ENCODE results near the gene ACER2.
A peak's percentile ranks its signal among the peaks of the same experiment; 100 is the strongest.
"Not testable (repeated sequence)": the region's sequence is repeated elsewhere in the genome, so short reads cannot be mapped to it uniquely, and the experiment has no call there.

ACER2 gene

GRCh38 chr9:19416143-19416542, 7.3 kb downstream of the ACER2 start:
- no peaks in the 10 kb centered on the region for H3K4me1 ChIP-seq
- no peaks in the 10 kb centered on the region for H3K27me3 ChIP-seq (ENCODE audit: low read depth)
- no peak for DNase-seq (ENCODE audit: low spot score in 2 of 2)
- no peaks in the 10 kb centered on the region for H3K36me3 ChIP-seq (replicated peaks)
- H3K9me3 ChIP-seq: no peaks in the 10 kb centered on the region
- in situ Hi-C loops (cut with MboI; ENCODE audit: low sequenced_read_pairs): no loop called here
- H3K4me3 ChIP-seq: no peak overlapping the region

GRCh38 chr9:19420877-19421276, 12.1 kb downstream of the ACER2 start:
- no peaks in the 10 kb centered on the region; the same call in 1 of the 2 replicates for H3K4me1 ChIP-seq
- no peak overlapping the region for H3K4me3 ChIP-seq
- no peaks in the 10 kb centered on the region for H3K36me3 ChIP-seq (replicated peaks)
- in situ Hi-C loops (cut with MboI; ENCODE audit: low sequenced_read_pairs): no loop called here
- DNase-seq (ENCODE audit: low spot score in 2 of 2): no peak
- no peaks in the 10 kb centered on the region for H3K27me3 ChIP-seq (ENCODE audit: low read depth)
- no peaks in the 10 kb centered on the region for H3K9me3 ChIP-seq

DNA sequence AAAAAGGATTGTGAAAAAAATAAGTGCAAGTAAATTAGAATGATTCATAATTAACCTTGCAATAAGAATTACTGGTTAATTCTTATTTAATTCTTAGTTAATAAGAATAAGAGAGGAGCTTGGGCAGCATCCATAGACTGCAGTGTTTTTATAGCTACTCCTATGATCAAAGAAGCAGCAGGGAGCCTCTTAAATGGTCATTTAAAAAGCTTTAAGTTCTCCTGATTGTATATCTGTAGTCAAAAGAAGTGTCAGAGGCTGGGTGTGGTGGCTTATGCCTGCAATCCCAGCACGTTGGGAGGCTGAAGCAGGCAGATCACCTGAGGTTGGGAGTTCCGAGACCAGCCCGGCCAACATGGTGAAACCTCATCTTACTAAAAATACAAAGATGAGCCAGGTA, 14.4 kb downstream of the ACER2 start:
- Histone ChIP-seq H3K4me1 (no peaks in the 10 kb centered on the region; the same call in 1 of the 2 replicates), H3K36me3 (replicated peaks) (no peaks in the 10 kb centered on the region), H3K4me3 (no peak overlapping the region), H3K27me3 (ENCODE audit: low read depth) (no peaks in the 10 kb centered on the region), H3K9me3 (no peaks in the 10 kb centered on the region)
- in situ Hi-C loops (cut with MboI; ENCODE audit: low sequenced_read_pairs): no loop called here
- DNase-seq (ENCODE audit: low spot score in 2 of 2): peak in 1 of 2 experiments; percentile 8

- no peak for DNase-seq (ENCODE audit: low spot score in 2 of 2)
- Histone ChIP-seq H3K4me3 (no peak overlapping the region), H3K27me3 (ENCODE audit: low read depth) (no peaks in the 10 kb centered on the region), H3K36me3 (replicated peaks) (no peaks in the 10 kb centered on the region), H3K4me1 (no peaks in the 10 kb centered on the region; the same call in 1 of the 2 replicates), H3K9me3 (no peaks in the 10 kb centered on the region)
- in situ Hi-C loops (cut with MboI; ENCODE audit: low sequenced_read_pairs): no loop called here
These were observed 15.5 kb downstream of the ACER2 start for GRCh38 chr9:19424176-19424779.

- Histone ChIP-seq H3K4me1 (no peaks in the 10 kb centered on the region), H3K27me3 (ENCODE audit: low read depth) (no peaks in the 10 kb centered on the region), H3K4me3 (no peak overlapping the region), H3K36me3 (replicated peaks) (no peaks in the 10 kb centered on the region), H3K9me3 (no peaks in the 10 kb centered on the region)
- in situ Hi-C loops (cut with MboI; ENCODE audit: low sequenced_read_pairs): no loop called here
- DNase-seq (ENCODE audit: low spot score in 2 of 2): no peak
These were observed 20.8 kb downstream of the ACER2 start for GRCh38 chr9:19429595-19429994.

GRCh38 chr9:19430201-19430760, 21.5 kb downstream of the ACER2 start:
- no peaks in the 10 kb centered on the region for H3K4me1 ChIP-seq
- no peaks in the 10 kb centered on the region for H3K27me3 ChIP-seq (ENCODE audit: low read depth)
- no peaks in the 10 kb centered on the region for H3K36me3 ChIP-seq (replicated peaks)
- no peak overlapping the region for H3K4me3 ChIP-seq
- in situ Hi-C loops (cut with MboI; ENCODE audit: low sequenced_read_pairs): no loop called here
- DNase-seq (ENCODE audit: low spot score in 2 of 2): no peak
- no peaks in the 10 kb centered on the region for H3K9me3 ChIP-seq

- no peaks in the 10 kb centered on the region for H3K9me3 ChIP-seq
- H3K27me3 ChIP-seq (ENCODE audit: low read depth): no peaks in the 10 kb centered on the region
- no peaks in the 10 kb centered on the region for H3K4me1 ChIP-seq
- in situ Hi-C loops (cut with MboI; ENCODE audit: low sequenced_read_pairs): no loop called here
- no peak overlapping the region for H3K4me3 ChIP-seq
- DNase-seq (ENCODE audit: low spot score in 2 of 2): no peak
- H3K36me3 ChIP-seq (replicated peaks): no peaks in the 10 kb centered on the region
These were observed 22.8 kb downstream of the ACER2 start for GRCh38 chr9:19431361-19432171.

DNA sequence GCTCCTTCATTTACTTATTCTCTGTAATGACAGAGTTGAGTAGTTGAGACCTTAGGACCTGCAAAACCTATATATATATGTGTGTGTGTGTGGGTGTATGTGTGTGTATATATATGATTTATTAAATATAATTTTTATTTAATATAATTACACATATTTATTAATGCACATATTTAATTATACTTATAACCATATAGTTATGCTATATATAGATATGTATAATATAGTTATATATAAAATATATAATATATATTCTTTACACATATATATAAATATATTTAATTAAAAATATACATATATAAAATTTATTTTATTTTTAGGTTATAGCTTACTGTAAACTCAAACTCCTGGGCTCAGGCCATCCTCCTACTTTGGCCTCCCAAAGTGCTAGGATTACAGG, 23.7 kb downstream of the ACER2 start:
- Histone ChIP-seq H3K36me3 (replicated peaks) (no peaks in the 10 kb centered on the region), H3K4me1 (no peaks in the 10 kb centered on the region), H3K9me3 (no peaks in the 10 kb centered on the region), H3K4me3 (no peak overlapping the region), H3K27me3 (ENCODE audit: low read depth) (no peaks in the 10 kb centered on the region)
- DNase-seq (ENCODE audit: low spot score in 2 of 2): no peak
- in situ Hi-C loops (cut with MboI; ENCODE audit: low sequenced_read_pairs): no loop called here

GRCh38 chr9:19433729-19434128, 24.9 kb downstream of the ACER2 start:
- H3K27me3 ChIP-seq (ENCODE audit: low read depth); H3K36me3 ChIP-seq (replicated peaks); H3K9me3 ChIP-seq; DNase-seq (ENCODE audit: low spot score in 2 of 2); in situ Hi-C loops (cut with MboI; ENCODE audit: low sequenced_read_pairs); H3K4me3 ChIP-seq; H3K4me1 ChIP-seq: not testable (repeated sequence)

DNA sequence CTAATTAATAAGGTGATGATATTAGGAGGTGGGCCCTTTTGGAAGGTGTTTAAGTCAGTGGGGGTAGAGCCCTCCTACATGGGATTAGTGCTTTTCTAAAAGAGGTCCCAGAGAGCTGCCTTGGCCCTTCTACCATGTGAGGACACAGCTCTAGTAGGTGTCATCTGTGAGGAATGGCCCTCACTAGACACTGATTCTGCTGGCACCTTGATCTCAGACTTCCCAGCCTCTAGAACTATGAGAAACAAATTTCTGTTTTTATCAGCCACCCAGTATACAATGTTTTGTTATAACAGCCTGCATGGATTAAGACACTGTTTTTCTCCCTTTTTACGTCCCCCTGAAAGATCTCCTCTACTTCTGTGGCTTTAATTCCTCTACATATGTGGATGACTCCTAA, 31.6 kb downstream of the ACER2 start:
- Histone ChIP-seq H3K9me3 (no peaks in the 10 kb centered on the region), H3K4me3 (no peak overlapping the region), H3K4me1 (peaks cover 5% of the 10 kb centered on the region; the same call in 1 of the 2 replicates), H3K36me3 (replicated peaks) (no peaks in the 10 kb centered on the region), H3K27me3 (ENCODE audit: low read depth) (no peaks in the 10 kb centered on the region)
- no peak for DNase-seq (ENCODE audit: low spot score in 2 of 2)
- in situ Hi-C loops (cut with MboI; ENCODE audit: low sequenced_read_pairs): no loop called here

GRCh38 chr9:19440823-19441580, 32.2 kb downstream of the ACER2 start:
- DNase-seq (ENCODE audit: low spot score in 2 of 2): no peak
- Histone ChIP-seq H3K27me3 (ENCODE audit: low read depth) (no peaks in the 10 kb centered on the region), H3K9me3 (no peaks in the 10 kb centered on the region), H3K36me3 (replicated peaks) (no peaks in the 10 kb centered on the region), H3K4me3 (no peak overlapping the region), H3K4me1 (peaks cover 5% of the 10 kb centered on the region; the same call in 1 of the 2 replicates)
- in situ Hi-C loops (cut with MboI; ENCODE audit: low sequenced_read_pairs): no loop called here

- DNase-seq (ENCODE audit: low spot score in 2 of 2): peak in 1 of 2 experiments; percentile 24
- Histone ChIP-seq H3K36me3 (replicated peaks) (no peaks in the 10 kb centered on the region), H3K4me3 (no peak overlapping the region), H3K27me3 (ENCODE audit: low read depth) (no peaks in the 10 kb centered on the region), H3K4me1 (peaks cover 5% of the 10 kb centered on the region; the same call in 1 of the 2 replicates), H3K9me3 (no peaks in the 10 kb centered on the region)
- in situ Hi-C loops (cut with MboI; ENCODE audit: low sequenced_read_pairs): no loop called here
These were observed 32.9 kb downstream of the ACER2 start for GRCh38 chr9:19441730-19442129.

- H3K4me1 ChIP-seq: peaks cover 5% of the 10 kb centered on the region; the same call in 1 of the 2 replicates
- no peak overlapping the region for H3K4me3 ChIP-seq
- in situ Hi-C loops (cut with MboI; ENCODE audit: low sequenced_read_pairs): no loop called here
- H3K9me3 ChIP-seq: no peaks in the 10 kb centered on the region
- DNase-seq (ENCODE audit: low spot score in 2 of 2): no peak
- H3K27me3 ChIP-seq (ENCODE audit: low read depth): no peaks in the 10 kb centered on the region
- no peaks in the 10 kb centered on the region for H3K36me3 ChIP-seq (replicated peaks)
These were observed 33.4 kb downstream of the ACER2 start for GRCh38 chr9:19442240-19442639.
